Putamen (tissue), 1 donor: ENCODE results near the gene WSCD1.

ENCODE experiments used
- DNase-seq: peaks from one replicate; pipeline ENCODE4 v3.0.0-alpha.2; 2016; ENCODE audit warnings: low spot score

The WSCD1 gene

DNA sequence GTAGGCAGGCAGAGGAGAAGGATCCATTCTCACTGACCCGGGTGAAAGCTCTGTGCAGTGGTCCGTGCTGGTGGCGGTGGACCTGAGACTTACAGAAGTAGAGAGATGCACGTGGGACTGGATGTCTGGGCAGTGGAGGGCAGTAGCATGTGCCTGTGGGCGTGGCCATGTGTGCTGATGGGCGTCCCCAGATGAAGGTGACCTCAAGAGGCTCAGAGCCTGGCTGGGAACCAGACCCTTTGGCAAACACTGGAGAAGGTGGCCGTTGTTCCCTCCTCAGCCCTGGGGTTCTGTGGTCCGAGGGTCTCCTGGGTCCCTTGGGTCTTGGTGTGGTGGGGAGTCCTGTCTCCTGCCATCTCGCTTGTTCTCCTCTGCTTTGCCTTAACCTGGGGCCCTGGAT lies 15.6 kb downstream of the WSCD1 start:
- DNase-seq = no peak

DNA sequence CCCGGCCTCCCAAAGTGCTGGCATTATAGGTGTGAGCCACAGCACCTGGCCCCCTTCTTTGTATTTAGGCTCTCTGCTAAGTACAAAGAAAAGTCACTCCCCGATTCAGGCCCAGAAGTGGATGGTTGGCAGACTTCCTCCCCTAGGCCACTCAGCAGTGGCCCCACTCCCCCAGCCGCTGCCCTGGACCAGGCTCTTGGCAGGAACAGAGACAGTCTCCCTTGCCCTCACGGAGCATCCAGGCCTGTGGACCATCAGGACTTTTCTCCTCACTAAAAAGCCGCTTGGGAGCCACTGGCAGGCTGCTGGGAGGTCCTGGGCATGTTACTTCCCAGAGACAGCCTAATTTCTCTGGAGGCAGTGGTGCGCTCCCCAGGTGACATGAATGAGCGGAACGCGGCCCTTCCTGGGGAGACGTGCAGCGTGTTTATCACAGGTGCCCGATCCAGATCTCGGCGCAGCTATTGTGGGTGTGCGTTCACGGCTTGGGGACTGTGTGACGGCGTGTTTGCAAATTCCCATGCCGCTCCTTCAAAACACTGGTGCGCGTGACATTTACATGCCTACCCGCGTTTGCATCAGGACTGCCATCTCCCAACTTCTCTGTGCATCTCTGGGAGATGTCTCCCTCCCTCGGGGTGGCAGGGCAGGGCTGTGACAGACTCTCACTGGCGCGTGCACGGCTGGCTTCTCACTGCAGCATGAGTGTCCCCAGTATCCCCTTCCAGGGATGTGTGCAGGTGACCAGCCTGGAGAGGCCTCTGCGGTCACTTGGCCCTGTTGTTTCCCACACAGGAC lies 16.6 kb downstream of the WSCD1 start:
- DNase-seq = no peak

DNA sequence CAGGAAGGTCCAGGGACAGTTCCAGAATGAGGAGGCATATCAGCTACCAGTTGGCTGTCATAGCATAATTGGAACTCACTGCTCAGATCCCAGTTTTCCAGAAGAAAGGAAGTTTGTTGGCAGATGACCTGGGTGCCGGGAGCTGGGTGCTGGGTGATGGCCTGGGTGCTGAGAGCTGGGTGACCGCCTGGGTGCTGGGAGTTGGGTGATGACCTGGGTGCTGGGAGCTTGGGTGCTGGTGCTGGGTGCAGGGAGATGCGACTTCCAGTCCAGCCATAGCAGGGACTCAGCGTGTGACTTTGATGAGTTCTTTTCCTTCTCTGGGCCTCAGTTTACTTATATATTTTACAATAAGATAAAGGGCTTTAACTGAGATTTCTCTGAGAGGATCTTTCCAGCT lies 18.0 kb downstream of the WSCD1 start:
- no peak for DNase-seq

DNA sequence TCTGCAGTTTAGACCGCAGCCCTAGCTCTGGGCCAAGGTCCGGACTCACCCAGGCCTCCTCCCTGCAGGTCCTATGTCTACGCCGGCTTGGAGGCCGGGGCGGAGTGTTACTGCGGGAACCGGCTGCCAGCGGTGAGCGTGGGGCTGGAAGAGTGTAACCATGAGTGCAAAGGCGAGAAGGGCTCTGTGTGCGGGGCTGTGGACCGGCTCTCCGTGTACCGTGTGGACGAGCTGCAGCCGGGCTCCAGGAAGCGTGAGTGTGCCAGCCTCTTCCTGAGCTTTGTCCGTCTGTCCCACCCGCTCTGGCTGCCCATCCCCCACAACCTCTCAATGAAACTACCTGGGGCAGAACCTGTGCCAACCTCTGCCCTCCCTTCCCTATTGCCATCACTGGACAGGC lies 20.1 kb downstream of the WSCD1 start:
- DNase-seq = no peak

DNA sequence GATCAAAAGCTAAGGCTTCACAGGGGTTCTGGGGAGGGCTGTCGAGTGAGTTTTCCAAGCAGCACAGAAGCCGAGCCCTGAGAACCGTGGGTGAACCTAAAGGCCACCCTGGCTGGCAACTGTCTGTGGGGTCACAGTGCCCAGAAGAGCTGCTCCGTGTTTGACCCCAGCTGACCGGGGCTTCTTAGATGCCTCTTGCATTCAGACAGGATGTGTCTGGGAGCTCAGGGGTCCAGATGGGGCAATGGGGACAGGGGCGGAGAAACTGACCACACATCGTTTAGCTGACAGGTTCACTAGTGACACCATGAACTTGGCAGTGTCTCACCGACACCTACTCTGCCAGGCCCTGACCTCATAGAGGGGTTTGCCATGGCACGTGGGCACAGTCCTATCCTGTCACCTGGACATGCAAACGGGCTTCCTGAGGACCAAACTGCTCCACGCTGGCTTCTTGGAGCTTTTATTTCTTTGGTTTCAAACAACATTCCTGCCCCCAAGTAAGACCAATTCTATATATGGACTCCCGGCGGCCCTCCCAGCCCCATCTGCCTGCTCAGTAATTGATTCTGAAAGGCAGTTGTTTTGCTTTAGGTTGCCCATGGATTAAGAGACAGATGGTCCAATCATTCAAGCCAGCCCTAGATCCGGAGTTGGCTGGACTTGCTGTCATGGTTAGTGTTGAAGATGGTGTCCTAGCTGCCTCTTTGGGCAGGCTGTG lies 22.2 kb downstream of the WSCD1 start:
- no peak for DNase-seq

DNA sequence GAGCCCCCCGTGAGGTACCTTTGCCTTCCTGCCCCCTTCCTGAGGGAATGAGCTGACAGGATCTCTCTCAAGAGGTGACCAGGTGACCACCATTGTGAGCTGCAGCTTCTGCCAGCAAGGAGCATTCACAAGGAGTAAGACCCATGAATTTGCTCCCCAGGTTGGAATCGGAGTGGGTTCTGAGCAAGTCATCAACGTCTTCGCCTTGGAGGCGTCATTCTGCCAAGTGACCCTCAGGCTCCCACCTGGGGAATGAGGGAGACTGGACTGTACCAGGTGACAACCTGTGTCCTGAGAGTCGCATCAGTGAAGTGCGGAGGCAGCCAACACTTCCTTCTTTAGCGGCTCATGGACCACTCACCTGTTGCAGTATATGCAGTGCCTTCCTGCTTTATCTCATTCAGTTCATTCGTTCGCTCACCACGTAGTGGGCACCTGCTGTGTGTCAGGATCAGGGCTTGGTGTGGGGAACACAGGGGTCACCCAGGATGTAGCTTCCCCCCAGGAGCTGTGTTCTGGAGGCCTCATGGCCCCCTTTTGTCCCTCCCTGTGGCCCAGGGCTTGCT lies 22.8 kb downstream of the WSCD1 start:
- no peak for DNase-seq

DNA sequence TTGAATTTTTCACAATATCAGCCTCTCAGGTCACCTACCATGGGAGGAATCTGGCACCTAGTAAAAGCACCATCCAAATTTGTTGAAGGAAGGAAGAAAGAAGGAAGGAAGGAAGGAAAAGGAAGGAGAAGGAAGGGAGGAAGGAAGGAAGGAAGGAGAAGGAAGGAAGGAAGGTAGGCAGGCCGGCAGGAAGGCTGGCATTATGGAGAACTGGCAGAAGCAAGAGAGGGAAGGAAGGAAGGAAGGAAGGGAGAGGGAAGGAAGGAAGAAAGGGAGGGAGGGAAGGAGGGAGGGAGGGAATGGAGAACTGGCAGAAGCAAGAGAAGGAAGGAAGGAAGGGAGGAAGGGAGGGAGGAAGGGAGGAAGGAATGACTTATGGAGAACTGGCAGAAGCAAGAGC lies 24.3 kb downstream of the WSCD1 start:
- DNase-seq = no peak

DNA sequence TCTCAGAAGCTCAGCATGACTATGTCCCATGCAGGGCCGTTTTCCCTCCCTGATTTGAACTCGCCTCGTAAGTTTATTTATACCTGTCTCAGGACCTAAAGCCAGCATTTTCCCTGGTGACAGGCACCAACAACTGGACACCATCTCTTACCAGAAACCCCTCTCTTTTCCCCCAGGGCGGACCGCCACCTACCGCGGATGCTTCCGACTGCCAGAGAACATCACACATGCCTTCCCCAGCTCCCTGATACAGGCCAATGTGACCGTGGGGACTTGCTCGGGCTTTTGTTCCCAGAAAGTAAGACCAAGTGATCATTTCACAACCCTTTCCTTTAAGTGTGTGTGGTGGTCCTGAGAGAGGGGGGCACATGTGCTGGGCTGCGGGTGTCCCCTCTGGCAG lies 24.7 kb downstream of the WSCD1 start:
- DNase-seq = no peak

DNA sequence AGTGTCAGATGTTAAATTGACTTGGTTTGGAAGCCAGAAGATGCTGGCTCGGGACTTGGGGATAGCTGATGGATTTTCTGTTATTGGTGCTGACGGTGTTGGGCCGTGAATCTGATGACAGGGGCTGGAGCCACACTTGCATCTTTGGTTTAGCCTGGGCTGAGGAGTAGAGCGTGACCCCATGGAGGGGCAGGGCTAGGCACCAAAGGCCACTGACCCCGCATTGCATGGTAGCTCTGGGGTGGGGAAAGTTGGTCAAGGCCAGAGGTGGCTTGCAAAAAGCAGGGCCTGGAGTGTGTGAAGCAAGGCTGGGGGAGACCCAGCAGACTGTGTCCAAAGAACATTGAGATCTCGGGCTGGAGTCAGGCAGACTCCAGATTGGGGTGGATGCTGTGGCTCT lies 25.3 kb downstream of the WSCD1 start:
- no peak for DNase-seq

DNA sequence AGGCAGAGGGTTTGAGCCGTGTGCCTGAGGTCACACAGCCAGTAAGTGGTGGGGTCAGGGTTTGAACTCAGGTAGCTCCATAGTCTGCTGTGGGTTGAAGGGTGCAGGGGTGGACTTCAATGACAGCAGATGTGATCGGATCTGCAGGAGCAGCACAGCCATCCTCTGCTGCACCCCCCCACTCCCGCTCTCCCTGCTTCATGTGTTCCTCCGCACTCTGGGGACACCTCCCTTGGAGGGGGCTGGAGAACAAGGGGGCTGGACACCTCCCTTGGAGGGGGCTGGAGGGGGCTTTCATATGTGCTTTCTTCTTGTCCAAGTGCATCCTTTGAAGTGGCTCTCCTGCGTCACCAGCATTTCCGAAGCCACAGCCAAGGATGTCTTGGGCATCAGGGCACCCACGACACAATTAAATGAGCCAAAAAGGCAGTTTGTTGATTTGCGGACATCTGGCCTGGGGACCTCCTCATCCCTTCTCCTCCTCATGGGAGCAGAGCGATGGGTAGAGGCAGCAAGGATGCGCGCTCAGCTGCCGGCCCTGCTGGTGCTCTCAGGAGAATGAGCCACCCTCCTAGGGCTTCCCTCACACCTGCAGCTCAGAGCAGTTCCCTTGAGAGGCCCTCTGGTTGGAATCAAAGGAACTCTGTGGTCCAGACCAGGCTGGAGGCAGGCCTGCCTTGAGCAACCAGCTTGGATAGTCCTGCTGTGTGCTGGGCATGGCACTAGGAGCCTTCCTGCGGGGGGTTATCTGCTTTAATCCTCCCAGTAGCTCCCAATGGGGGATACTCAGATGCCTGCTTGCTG lies 26.2 kb downstream of the WSCD1 start:
- no peak for DNase-seq

DNA sequence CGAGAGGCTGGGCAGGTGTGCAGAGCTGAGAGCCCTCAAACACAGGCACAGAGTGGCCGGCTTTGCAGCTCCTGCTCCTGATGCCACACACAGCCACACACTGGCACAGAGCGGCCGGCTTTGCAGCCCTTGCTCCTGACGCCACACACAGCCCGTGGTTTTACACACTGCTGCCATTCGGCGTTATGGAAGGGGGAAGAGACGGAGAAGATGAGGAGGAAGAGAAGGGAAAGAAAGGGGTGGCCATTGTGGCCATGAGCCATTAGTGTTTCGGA lies 26.8 kb downstream of the WSCD1 start:
- no peak for DNase-seq

DNA sequence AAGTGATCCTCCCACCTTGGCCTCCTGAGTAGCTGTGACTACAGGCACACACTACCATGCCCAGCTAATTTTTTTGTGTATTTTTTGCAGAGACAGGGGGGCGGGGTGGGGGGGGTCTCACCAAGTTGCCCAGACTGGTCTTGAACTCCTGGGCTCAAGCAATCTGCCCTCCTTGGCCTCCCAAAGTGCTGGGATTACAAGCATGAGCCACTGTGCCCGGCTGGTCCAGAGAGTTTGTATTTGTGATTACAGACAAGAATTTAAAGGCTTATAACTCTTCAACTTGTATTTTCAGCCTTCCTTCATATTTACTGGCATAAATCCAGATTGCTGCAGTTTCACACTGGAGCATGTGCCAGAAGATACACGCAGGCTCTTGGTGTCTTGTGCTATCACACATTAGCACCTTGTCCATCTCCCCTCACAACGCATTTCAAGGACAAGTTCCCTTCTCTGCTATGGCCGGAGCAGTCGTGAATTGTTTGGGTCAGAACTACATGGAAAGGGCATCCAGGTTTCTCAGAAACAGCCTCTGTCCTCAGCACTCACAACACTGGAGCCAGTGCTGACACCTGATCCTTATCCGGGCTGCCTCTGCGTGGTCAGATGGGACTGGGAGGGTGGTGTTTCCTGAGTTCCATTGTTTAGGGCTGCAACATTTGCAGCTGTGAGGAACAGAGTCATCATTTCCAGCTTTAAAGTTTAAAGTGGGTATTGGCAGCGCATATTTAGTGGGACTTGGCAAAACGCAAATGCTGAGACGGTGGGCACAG lies 28.1 kb downstream of the WSCD1 start:
- DNase-seq = no peak

DNA sequence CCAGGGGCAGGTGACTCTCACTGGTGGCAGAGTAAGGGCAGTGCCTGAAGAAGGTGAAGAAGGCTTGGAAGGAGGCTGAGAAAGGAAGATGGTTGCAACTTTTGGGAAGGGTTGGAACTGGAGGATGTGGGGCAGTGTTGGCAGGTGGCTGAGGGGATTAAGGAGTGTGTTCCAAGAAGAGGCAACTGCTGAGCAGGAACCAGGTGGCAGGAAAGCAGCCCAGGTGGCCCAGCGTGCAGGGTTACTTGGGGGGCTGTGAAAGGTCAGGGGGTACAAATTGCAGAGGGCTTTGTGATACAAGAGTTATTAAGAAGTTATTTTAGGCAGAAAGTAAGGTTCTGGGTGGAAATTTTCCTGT lies 28.6 kb downstream of the WSCD1 start:
- no peak for DNase-seq

DNA sequence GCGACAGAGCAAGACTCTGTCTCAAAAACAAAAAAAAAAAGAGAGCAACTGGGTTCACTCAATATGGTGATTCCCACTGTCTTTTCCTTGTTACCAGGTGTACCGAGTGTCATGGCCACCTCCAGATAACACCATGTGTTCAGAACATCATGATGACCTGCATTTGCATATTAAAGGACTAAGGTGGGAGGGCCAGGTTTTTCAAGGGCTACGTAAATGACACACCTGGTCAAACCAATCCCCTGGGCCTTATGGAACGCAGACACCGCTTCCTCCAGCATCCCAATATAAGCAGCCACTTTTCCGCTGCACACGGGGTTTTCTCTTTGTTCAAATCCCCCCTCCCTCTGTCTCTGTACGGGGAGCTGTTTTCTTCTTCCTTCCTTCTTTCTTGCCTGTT lies 29.3 kb downstream of the WSCD1 start:
- no peak for DNase-seq

DNA sequence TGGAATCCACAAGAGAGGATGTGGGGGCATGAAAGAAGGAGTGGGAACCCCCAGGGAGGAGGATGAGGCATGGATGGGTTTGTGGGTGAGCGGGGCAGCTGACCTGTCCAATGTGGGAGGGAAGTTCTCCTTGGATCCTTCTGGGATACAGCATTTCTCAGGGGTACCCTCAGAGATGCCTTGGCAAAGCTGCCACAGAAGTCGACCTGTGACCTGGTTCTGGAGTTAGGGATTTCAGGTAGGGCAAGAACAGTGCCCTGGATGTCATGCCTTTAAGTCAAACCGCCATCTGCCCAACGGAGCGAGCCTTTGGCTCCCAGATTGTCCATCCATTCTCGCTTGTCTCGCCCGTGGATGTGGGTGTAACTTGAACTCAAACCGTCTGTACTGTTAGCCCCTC lies 30.0 kb downstream of the WSCD1 start:
- no peak for DNase-seq

DNA sequence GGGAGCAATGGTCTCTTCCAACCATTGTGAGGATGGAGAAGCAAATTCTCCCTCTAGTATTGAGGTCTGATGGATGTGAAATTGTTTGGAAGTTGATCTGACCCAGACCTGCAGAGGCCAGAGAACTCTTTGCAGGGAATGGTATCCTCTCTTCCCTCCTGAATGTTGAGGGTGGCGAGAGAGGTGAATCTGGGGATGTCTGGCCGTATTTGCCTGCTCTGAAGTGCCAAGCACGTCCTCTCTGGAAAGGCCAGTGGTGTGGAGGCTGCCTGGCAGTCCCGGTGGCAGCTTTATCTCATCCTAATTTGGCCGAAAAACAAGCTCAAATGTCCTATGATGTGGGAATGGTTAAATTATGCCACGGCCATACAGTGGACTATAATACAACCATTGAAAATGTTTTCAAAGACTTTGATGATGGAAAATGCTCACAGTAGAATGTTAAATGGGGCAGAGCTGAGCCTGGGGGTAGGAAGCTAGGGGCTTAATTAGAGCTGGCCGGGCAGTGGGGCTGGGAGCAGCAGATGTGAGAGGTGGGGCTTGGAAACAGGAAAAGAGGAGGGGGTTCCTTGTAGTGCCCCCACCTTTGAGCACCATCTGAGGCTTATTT lies 30.8 kb downstream of the WSCD1 start:
- DNase-seq = no peak

DNA sequence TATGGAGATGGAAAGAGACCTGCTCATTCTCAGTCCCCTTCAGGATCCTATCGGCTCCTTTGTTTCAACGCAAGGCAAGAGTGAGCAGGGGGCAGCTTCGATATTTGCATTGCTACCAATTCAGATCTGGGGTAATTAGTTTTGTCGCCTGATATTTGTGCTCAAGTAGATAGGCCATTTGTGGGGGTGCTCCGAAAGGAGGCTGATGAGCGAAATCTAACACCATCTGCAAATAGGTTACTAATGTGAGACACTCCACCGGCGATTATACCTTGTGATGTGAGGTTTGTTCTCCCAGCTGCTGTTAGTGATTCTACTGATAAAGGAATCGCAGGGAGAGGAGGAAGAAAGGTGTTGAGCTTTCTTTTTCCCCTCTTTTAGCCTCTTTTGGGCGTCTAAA lies 31.5 kb downstream of the WSCD1 start:
- DNase-seq = no peak

DNA sequence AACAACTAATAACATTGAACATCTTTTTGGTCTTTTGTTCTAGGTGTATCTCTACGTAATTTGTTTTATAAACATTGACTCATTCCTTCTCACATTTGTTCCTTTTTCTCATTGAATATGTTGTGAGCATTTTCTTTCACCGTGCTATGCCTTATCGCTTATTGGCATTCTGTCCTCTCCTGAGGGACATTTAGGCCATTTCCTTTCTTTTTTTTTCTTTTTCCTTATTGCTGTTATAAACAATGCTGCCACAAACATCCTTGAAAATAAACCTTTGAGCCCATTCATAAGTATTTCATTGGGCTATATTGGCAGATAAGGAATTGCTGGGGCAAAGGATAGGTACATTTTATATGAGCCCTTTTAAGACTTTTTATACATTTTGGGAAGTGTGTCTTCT lies 32.4 kb downstream of the WSCD1 start:
- no peak for DNase-seq

DNA sequence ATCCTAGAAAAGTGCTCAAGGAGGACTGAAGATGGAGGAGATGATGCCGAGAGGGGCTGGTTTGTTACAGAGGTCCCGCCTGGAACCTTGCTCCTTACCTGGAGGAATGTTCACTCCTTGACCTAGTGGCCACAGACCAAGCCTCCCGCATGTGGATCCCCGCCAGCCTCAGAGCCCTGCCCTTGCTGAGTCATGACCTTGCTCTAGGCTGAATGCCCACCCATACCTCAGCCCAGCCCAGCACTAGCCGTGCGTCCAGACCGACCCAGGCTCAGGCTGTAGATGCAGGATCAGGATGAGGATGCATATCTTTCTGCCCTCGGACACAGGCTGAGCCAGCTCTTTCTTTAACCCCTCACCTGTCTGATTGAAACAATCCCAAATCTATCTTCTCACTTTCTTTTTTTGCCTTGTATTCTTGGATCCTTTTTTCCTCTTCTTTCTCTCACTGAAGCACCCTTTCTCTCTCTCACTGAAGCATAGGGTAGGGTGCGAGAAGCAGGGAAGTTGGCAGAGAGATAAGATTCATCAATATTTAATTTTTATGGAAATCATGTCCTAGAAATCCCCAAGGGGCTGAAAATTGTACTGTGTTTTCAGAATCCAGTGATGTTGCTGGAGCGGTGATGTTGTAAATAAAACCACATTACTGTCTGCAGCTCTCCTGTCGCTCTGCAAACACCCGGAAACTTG lies 34.9 kb downstream of the WSCD1 start:
- DNase-seq = no peak

DNA sequence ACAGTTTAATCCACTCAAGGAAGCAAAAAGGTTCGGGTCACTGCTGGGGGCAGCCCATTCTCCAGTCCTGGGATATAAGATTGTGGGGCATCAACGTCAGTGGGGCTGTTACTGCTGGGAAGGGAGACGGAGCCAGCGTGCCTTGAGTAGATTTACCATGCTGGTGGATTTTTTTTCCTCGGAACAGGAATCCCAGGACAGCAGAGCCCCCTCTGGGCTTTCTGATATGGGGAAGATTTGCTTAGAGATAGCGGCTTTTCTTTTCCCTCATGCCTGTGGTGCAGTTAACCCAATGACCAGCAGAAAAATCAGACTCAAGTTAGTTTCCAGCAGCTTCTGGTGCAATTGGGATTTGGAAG lies 35.4 kb downstream of the WSCD1 start:
- no peak for DNase-seq

DNA sequence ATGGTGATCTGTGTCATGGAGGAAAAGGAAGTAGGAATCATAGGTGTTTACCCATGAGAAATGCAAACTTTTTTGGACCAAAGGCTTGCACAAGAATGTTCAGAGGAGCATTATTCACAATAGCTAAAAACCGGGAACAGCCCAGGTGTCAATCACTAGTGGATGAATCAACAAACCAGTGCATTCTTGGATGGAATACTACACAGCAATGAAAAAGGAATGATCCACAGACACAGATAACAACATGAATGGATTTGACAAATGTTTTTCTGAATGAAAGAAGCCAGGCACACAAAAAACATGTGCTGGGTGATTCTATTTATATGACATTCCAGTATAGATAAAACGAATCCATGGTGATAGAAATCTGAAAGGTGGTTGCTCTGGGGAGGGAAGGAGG lies 36.0 kb downstream of the WSCD1 start:
- no peak for DNase-seq
